HepG2 (cell line): Measurements from ENCODE around the gene PASK. TPM values are rescaled to one million over a fixed set of nuclear protein-coding genes. Genes with fewer than 3 reads are reported as not detected.

Experiments used
- AHDC1 ChIP-seq: sonication (generic); formaldehyde crosslinking; IDR thresholded peaks from 2 replicates; pipeline ENCODE4 v1.5.1; 2020; ENCODE audit warnings: mild to moderate bottlenecking, missing genetic modification reagents, borderline replicate concordance
- CTCF ChIP-seq: sonication (generic); formaldehyde crosslinking; IDR thresholded peaks from 2 replicates; pipeline ENCODE4 v1.5.0; 2020; ENCODE audit warnings: mild to moderate bottlenecking, missing genetic modification reagents, moderate library complexity
- FOXC1 ChIP-seq: sonication (generic); formaldehyde crosslinking; IDR thresholded peaks from 2 replicates; pipeline ENCODE4 v1.8.0; 2022; ENCODE audit warnings: mild to moderate bottlenecking, missing genetic modification reagents, borderline replicate concordance
- HDAC1 ChIP-seq: sonication (generic); formaldehyde crosslinking; IDR thresholded peaks from 2 replicates; pipeline ENCODE4 v1.5.1; 2020; ENCODE audit warnings: mild to moderate bottlenecking, missing genetic modification reagents
- HIVEP1 ChIP-seq: sonication (generic); formaldehyde crosslinking; IDR thresholded peaks from 2 replicates; pipeline ENCODE4 v1.4.0; 2020; ENCODE audit warnings: mild to moderate bottlenecking, missing genetic modification reagents
- HMG20B ChIP-seq: conservative IDR thresholded peaks from 2 replicates; pipeline ENCODE4 v1.6.1; 2016; ENCODE audit warnings: missing genetic modification reagents, missing compliant biosample characterization
- HMGXB4 ChIP-seq, 2 experiments: sonication (generic) in 1 of 2; formaldehyde crosslinking in 1 of 2; IDR thresholded peaks; 2 replicates each; pipeline versions ENCODE4 v1.4.0 to v1.6.1; 2018 to 2020; ENCODE audit warnings: missing genetic modification reagents in 2 of 2, borderline replicate concordance in 1 of 2, low read depth in 1 of 2, mild to moderate bottlenecking in 1 of 2, missing biosample characterization in 1 of 2
- JUN ChIP-seq: sonication (generic); formaldehyde crosslinking; IDR thresholded peaks from 2 replicates; pipeline ENCODE4 v1.4.0; 2020; ENCODE audit warnings: mild to moderate bottlenecking, missing genetic modification reagents
- MXD4 ChIP-seq: IDR thresholded peaks from 2 replicates; pipeline ENCODE4 v1.6.1; 2016; ENCODE audit warnings: mild to moderate bottlenecking, missing biosample characterization, missing genetic modification reagents
- RARA ChIP-seq: IDR thresholded peaks from 2 replicates; pipeline ENCODE4 v1.6.1; 2016; ENCODE audit warnings: missing genetic modification reagents, missing compliant biosample characterization
- SMYD3 ChIP-seq: sonication (generic); formaldehyde crosslinking; IDR thresholded peaks from 2 replicates; pipeline ENCODE4 v1.8.1; 2023; ENCODE audit warnings: mild to moderate bottlenecking, missing genetic modification reagents
- ZBTB7B ChIP-seq: sonication (generic); formaldehyde crosslinking; IDR thresholded peaks from 2 replicates; pipeline ENCODE4 v1.4.0; 2020; ENCODE audit warnings: missing genetic modification reagents
- ZNF609 ChIP-seq: sonication (generic); formaldehyde crosslinking; IDR thresholded peaks from 2 replicates; pipeline ENCODE4 v1.4.0; 2020; ENCODE audit warnings: mild to moderate bottlenecking, missing genetic modification reagents, borderline replicate concordance
- ZNF772 ChIP-seq: sonication (generic); formaldehyde crosslinking; IDR thresholded peaks from 2 replicates; pipeline ENCODE4 v1.5.0; 2020; ENCODE audit warnings: mild to moderate bottlenecking, missing genetic modification reagents
- polyA plus RNA-seq, 8 experiments: library from polyadenylated mRNA; depleted of rRNA in 3 of 8; stranded (reverse) in 7 of 8; unstranded in 1 of 8; fragments of >200 nt; fragmentation: Illumina TruSeq in 4 of 8; extraction: Trizol in 4 of 8; gene quantifications; 2 replicates each; pipeline versions ENCODE4 v1.2.1 to v1.2.3, GENCODE V29; 2011 to 2016; ENCODE audit warnings: low read depth in 4 of 8, missing spikeins in 1 of 8, mixed read lengths in 1 of 8; ENCODE audit not compliant: insufficient read depth in 1 of 8
- total RNA-seq, 5 experiments: library from RNA; depleted of rRNA; stranded (reverse); fragments of >200 nt; fragmentation: Illumina TruSeq; extraction: Trizol; gene quantifications; 2 replicates each; pipeline ENCODE4 v1.2.3, GENCODE V29; 2016; ENCODE audit warnings: low read depth in 1 of 5

Gene PASK
- total and polyA plus RNA-seq, 2 of the 13 experiments (the other 11 are each of a cell fraction or from before 2014, with no cell fraction given): 6.9 to 17.0 TPM

- TF ChIP-seq HMG20B (CRISPR knock-in tag): peak; percentile 86
- 0 out of 4 replicates have a peak, but pooled peaks of 1 of the 2 experiments have one; percentile 13 for TF ChIP-seq HMGXB4 (CRISPR knock-in tag; IDR thresholded peaks at IDR 0.05; ENCODE audit: borderline replicate concordance in 1 of 2, low read depth in 1 of 2)
- peak; percentile 72; the same call in 1 of the 2 replicates for TF ChIP-seq SMYD3 (CRISPR knock-in tag)
- TF ChIP-seq HDAC1 (CRISPR knock-in tag): peak; percentile 93
- 0 out of 2 replicates have a peak, but pooled peaks have one; percentile 58 for TF ChIP-seq HIVEP1 (CRISPR knock-in tag)
- TF ChIP-seq AHDC1 (CRISPR knock-in tag): peak; percentile 96; the same call in 1 of the 2 replicates
- peak; percentile 91; the same call in 1 of the 2 replicates for TF ChIP-seq ZNF772
- peak; percentile 99 for TF ChIP-seq ZNF609 (CRISPR knock-in tag)
- TF ChIP-seq ZBTB7B (CRISPR knock-in tag): peak; percentile 90
- TF ChIP-seq RARA (CRISPR knock-in tag): peak; percentile 78
- 0 out of 2 replicates have a peak, but pooled peaks have one; percentile 65 for TF ChIP-seq FOXC1 (CRISPR knock-in tag)
- 0 out of 2 replicates have a peak, but pooled peaks have one; percentile 12 for TF ChIP-seq CTCF (CRISPR knock-in tag)
- TF ChIP-seq MXD4 (CRISPR knock-in tag): peak; percentile 78; the same call in 1 of the 2 replicates
- peak; percentile 38; the same call in 1 of the 2 replicates for TF ChIP-seq JUN (CRISPR knock-in tag)
Measured at GRCh38 chr2:241093133-241093781, 56.0 kb downstream of the PASK start (continued).
